Stimulated activated CD4-positive, alpha-beta T cell treated with anti-CD3 and anti-CD28 coated beads, Interleukin-4, amount 100 ng/mL, for 48 hours (primary cell): ENCODE data around the gene LCOR.
"Not testable (repeated sequence)": the region's sequence is repeated elsewhere in the genome, so short reads cannot be mapped to it uniquely, and the experiment has no call there.

Experiments used
- DNase-seq, 2 donors: peaks; one replicate each; pipeline ENCODE4 v3.0.0-alpha.2; 2020; ENCODE audit warnings: low read depth in 2 of 2

The LCOR gene

GRCh38 chr10:96840841-96841518, 8.9 kb downstream of the LCOR start:
- no peak for DNase-seq

- no peak for DNase-seq
Observed at GRCh38 chr10:96842896-96843723, 11.0 kb downstream of the LCOR start.

GRCh38 chr10:96843823-96844222, 11.7 kb downstream of the LCOR start:
- DNase-seq: no peak

- DNase-seq: no peak
Observed at GRCh38 chr10:96846395-96846794, 14.3 kb downstream of the LCOR start.

- no peak for DNase-seq
Observed at GRCh38 chr10:96846926-96847325, 14.8 kb downstream of the LCOR start.

- DNase-seq: not testable (repeated sequence)
Observed at GRCh38 chr10:96847356-96847755, 15.3 kb downstream of the LCOR start.

- DNase-seq: no peak
Observed at GRCh38 chr10:96850113-96850512, 18.0 kb downstream of the LCOR start.

- no peak for DNase-seq
Observed at GRCh38 chr10:96850825-96851224, 18.7 kb downstream of the LCOR start.

GRCh38 chr10:96851281-96851680, 19.2 kb downstream of the LCOR start:
- no peak for DNase-seq

GRCh38 chr10:96856317-96856716, 24.2 kb downstream of the LCOR start:
- DNase-seq: no peak

GRCh38 chr10:96857301-96858012, 25.4 kb downstream of the LCOR start:
- no peak for DNase-seq

- DNase-seq: no peak
Observed at GRCh38 chr10:96858038-96858705, 26.1 kb downstream of the LCOR start.

GRCh38 chr10:96858706-96859050, 26.6 kb downstream of the LCOR start:
- DNase-seq: no peak

GRCh38 chr10:96860631-96861277, 28.7 kb downstream of the LCOR start:
- no peak for DNase-seq

GRCh38 chr10:96863922-96864543, 31.9 kb downstream of the LCOR start:
- no peak for DNase-seq

- no peak for DNase-seq
Observed at GRCh38 chr10:96873086-96873485, 41.0 kb downstream of the LCOR start.

- no peak for DNase-seq
Observed at GRCh38 chr10:96873756-96874467, 41.8 kb downstream of the LCOR start.

GRCh38 chr10:96878057-96878456, 46.0 kb downstream of the LCOR start:
- DNase-seq: no peak

GRCh38 chr10:96880575-96880974, 48.5 kb downstream of the LCOR start:
- no peak for DNase-seq

- no peak for DNase-seq
Observed at GRCh38 chr10:96889415-96890171, 57.5 kb downstream of the LCOR start.
